H1 (cell line): ENCODE results near the gene TARBP2. TPM values are rescaled to one million over a fixed set of nuclear protein-coding genes. Genes with fewer than 3 reads are reported as not detected.
A peak's percentile ranks its signal among the peaks of the same experiment; 100 is the strongest.

Experiments
- CTCF ChIA-PET: fragments of 300-600 bp; sonication (Branson Sonifier 250); formaldehyde crosslinking; loops from one replicate; lab custom pipeline; 2021; ENCODE audit not compliant: partially characterized antibody; lab: Charles Lee
- POLR2A ChIA-PET: fragments of 300-600 bp; sonication (Branson Sonifier 250); formaldehyde crosslinking; loops from one replicate; lab custom pipeline; 2021; ENCODE audit warnings: inconsistent platforms; ENCODE audit not compliant: partially characterized antibody; lab: Charles Lee
- DNase-seq, 2 experiments: peaks; one replicate each; pipeline versions ENCODE4 v3.0.0 to v3.0.0-alpha.2; 2010 to 2022; ENCODE audit warnings: low spot score in 2 of 2, low read depth in 1 of 2, mixed read lengths in 1 of 2
- FAIRE-seq: peaks from 2 replicates; lab custom pipeline; 2011; peaks lifted over from hg19 to GRCh38; lab: Jason Lieb, UNC
- H2AFZ ChIP-seq: 2 replicates; pipeline ENCODE4 v1.8.1; 2012; ENCODE audit warnings: low read length, inconsistent platforms
- H2AK5ac ChIP-seq: 2 replicates; pipeline ENCODE4 v1.6.1; 2013; ENCODE audit warnings: low read depth, low read length
- H2BK120ac ChIP-seq: replicated peaks from 2 replicates; pipeline ENCODE3; 2013; ENCODE audit warnings: low read depth, low read length, inconsistent platforms
- H2BK12ac ChIP-seq: 2 replicates; pipeline ENCODE4 v1.6.1; 2013; ENCODE audit warnings: low read depth, low read length
- H2BK15ac ChIP-seq: 2 replicates; pipeline ENCODE4 v1.6.1; 2013; ENCODE audit warnings: low read length
- H2BK20ac ChIP-seq: 2 replicates; pipeline ENCODE4 v1.6.1; 2013; ENCODE audit warnings: low read length
- H2BK5ac ChIP-seq: 2 replicates; pipeline ENCODE4 v1.6.1; 2013; ENCODE audit warnings: low read depth, low read length
- H3K14ac ChIP-seq: 2 replicates; pipeline ENCODE4 v1.6.1; 2013; ENCODE audit warnings: inconsistent platforms; ENCODE audit not compliant: insufficient read length
- H3K18ac ChIP-seq: 2 replicates; pipeline ENCODE4 v1.6.1; 2013; ENCODE audit warnings: low read length; ENCODE audit errors: extremely low read depth
- H3K23ac ChIP-seq: 2 replicates; pipeline ENCODE4 v1.6.1; 2013; ENCODE audit warnings: inconsistent platforms; ENCODE audit not compliant: insufficient read length
- H3K23me2 ChIP-seq: 2 replicates; pipeline ENCODE4 v1.6.1; 2013; ENCODE audit warnings: low read depth, low read length
- H3K27ac ChIP-seq: 2 replicates; pipeline ENCODE4 v1.6.1; 2011; ENCODE audit warnings: low read depth, low read length, inconsistent platforms
- H3K27me3 ChIP-seq, 4 experiments: replicated peaks in 1 of 4; 1 replicate in 1 of 4; 2 replicates in 3 of 4; pipeline versions ENCODE4 v1.6.1 to v1.8.1; 2011 to 2013; ENCODE audit warnings: low read length in 3 of 4, mild to moderate bottlenecking in 3 of 4, inconsistent platforms in 2 of 4, mixed read lengths in 2 of 4, moderate library complexity in 1 of 4; ENCODE audit not compliant: control insufficient read depth in 3 of 4, insufficient read depth in 3 of 4; ENCODE audit errors: extremely low read depth in 1 of 4
- H3K36me3 ChIP-seq, 4 experiments: 2 replicates each; pipeline versions ENCODE4 v1.6.1 to v1.8.1; 2011 to 2013; ENCODE audit warnings: mild to moderate bottlenecking in 4 of 4, low read length in 3 of 4, moderate library complexity in 2 of 4, control low read depth in 1 of 4, inconsistent platforms in 1 of 4; ENCODE audit not compliant: insufficient read depth in 4 of 4, control insufficient read depth in 2 of 4
- H3K4ac ChIP-seq: replicated peaks from 2 replicates; pipeline ENCODE3; 2013; ENCODE audit warnings: low read length, low read depth, mixed read lengths, inconsistent platforms; ENCODE audit not compliant: insufficient read length
- H3K4me1 ChIP-seq, 4 experiments: replicated peaks in 1 of 4; 1 replicate in 1 of 4; 2 replicates in 3 of 4; pipeline versions ENCODE4 v1.6.1 to v1.8.1; 2011 to 2013; ENCODE audit warnings: low read length in 3 of 4, inconsistent platforms in 2 of 4, mixed read lengths in 1 of 4; ENCODE audit not compliant: insufficient read depth in 4 of 4, control insufficient read depth in 3 of 4
- H3K4me2 ChIP-seq, 2 experiments: 2 replicates each; pipeline versions ENCODE4 v1.6.1 to v1.8.1; 2011 to 2013; ENCODE audit warnings: low read depth in 2 of 2, low read length in 2 of 2, control low read depth in 1 of 2, inconsistent platforms in 1 of 2, mild to moderate bottlenecking in 1 of 2; ENCODE audit not compliant: insufficient read depth in 1 of 2
- H3K4me3 ChIP-seq, 4 experiments: fragments of 200-600, 300-600 bp in 1 of 4; sonication (generic), shearing (Covaris generic), sonication (Bioruptor Twin) in 1 of 4; 2 replicates each; pipeline versions ENCODE4 v1.5.1 to v1.8.1; 2011 to 2016; ENCODE audit warnings: low read length in 4 of 4, low read depth in 3 of 4, control low read depth in 2 of 4, inconsistent platforms in 2 of 4, mild to moderate bottlenecking in 2 of 4, mixed read lengths in 1 of 4, moderate library complexity in 1 of 4; ENCODE audit not compliant: insufficient read depth in 2 of 4; ENCODE audit errors: extremely low read depth in 1 of 4
- H3K56ac ChIP-seq: replicated peaks from 2 replicates; pipeline ENCODE3; 2013; ENCODE audit warnings: low read depth, mild to moderate bottlenecking, mixed read lengths, low read length, inconsistent platforms; ENCODE audit not compliant: insufficient read length
- H3K79me1 ChIP-seq: 2 replicates; pipeline ENCODE4 v1.6.1; 2013; ENCODE audit warnings: low read depth, low read length, control low read depth
- H3K79me2 ChIP-seq, 2 experiments: 2 replicates each; pipeline versions ENCODE4 v1.6.1 to v1.8.1; 2012 to 2013; ENCODE audit warnings: low read length in 2 of 2, mild to moderate bottlenecking in 2 of 2, inconsistent platforms in 1 of 2; ENCODE audit not compliant: insufficient read depth in 2 of 2, control insufficient read depth in 1 of 2
- H3K9ac ChIP-seq, 4 experiments: replicated peaks in 1 of 4; 1 replicate in 1 of 4; 2 replicates in 3 of 4; pipeline versions ENCODE4 v1.6.1 to v1.8.1; 2011 to 2013; ENCODE audit warnings: low read depth in 3 of 4, low read length in 3 of 4, control low read depth in 2 of 4, mild to moderate bottlenecking in 2 of 4, moderate library complexity in 2 of 4, inconsistent platforms in 1 of 4; ENCODE audit errors: extremely low read depth in 1 of 4
- H3K9me3 ChIP-seq, 2 experiments: 2 replicates each; pipeline versions ENCODE4 v1.6.1 to v1.8.1; 2012 to 2013; ENCODE audit warnings: mild to moderate bottlenecking in 2 of 2, moderate library complexity in 2 of 2, control low read depth in 1 of 2, inconsistent platforms in 1 of 2, low read depth in 1 of 2, low read length in 1 of 2, mixed read lengths in 1 of 2; ENCODE audit not compliant: insufficient read depth in 2 of 2
- H4K20me1 ChIP-seq, 2 experiments: replicated peaks in 1 of 2; 2 replicates each; pipeline versions ENCODE3 to v1.8.1; 2011 to 2013; ENCODE audit warnings: inconsistent platforms in 2 of 2, low read length in 2 of 2, mild to moderate bottlenecking in 1 of 2; ENCODE audit not compliant: insufficient read depth in 2 of 2, control insufficient read depth in 1 of 2
- H4K5ac ChIP-seq: 2 replicates; pipeline ENCODE4 v1.6.1; 2013; ENCODE audit warnings: low read length, low read depth, mixed read lengths, inconsistent platforms; ENCODE audit not compliant: insufficient read length
- H4K8ac ChIP-seq: 2 replicates; pipeline ENCODE4 v1.8.0; 2013; ENCODE audit warnings: mild to moderate bottlenecking, moderate library complexity, low read length, inconsistent platforms; ENCODE audit not compliant: insufficient read depth; ENCODE audit errors: extremely low read depth
- H4K91ac ChIP-seq: replicated peaks from 2 replicates; pipeline ENCODE3; 2013; ENCODE audit warnings: low read length, mixed read lengths, inconsistent platforms; ENCODE audit not compliant: insufficient read length
- CEBPB ChIP-seq: IDR thresholded peaks from 2 replicates; pipeline ENCODE4 v1.6.1; 2012; ENCODE audit warnings: low read depth, low read length
- POLR2A ChIP-seq, 2 experiments: IDR thresholded peaks; 1 replicate in 1 of 2; 2 replicates in 1 of 2; pipeline ENCODE4 v1.6.1; 2011; ENCODE audit warnings: low read depth in 2 of 2, low read length in 2 of 2, mild to moderate bottlenecking in 2 of 2; ENCODE audit errors: control extremely low read depth in 1 of 2
- WGBS, 2 experiments: shearing (Covaris generic) in 1 of 2; methylation state at CpG; one replicate each; pipeline versions ENCODE4 v1.1.6 to v1.1.7; 2013 to 2015; ENCODE audit warnings: low lambda C conversion rate in 2 of 2, mixed read lengths in 2 of 2, inconsistent platforms in 1 of 2, low coverage in 1 of 2, missing lambda C conversion rate in 1 of 2; ENCODE audit not compliant: insufficient replicate concordance in 2 of 2, insufficient coverage in 1 of 2, insufficient read length in 1 of 2; ENCODE audit errors: extremely low coverage in 1 of 2, missing lambda C conversion rate in 1 of 2; 5-methylcytosine and 5-hydroxymethylcytosine counted together
- polyA plus RNA-seq, 7 experiments: library from polyadenylated mRNA; depleted of rRNA in 3 of 7; stranded (reverse) in 5 of 7; unstranded in 2 of 7; fragments of >200 nt in 5 of 7; fragments of 200-250 nt in 2 of 7; gene quantifications; 1 replicate in 5 of 7; 2 replicates in 1 of 7; 4 replicates in 1 of 7; pipeline versions ENCODE4 v1.2.1 to v1.2.3, GENCODE V29; 2011 to 2013; ENCODE audit warnings: missing spikeins in 2 of 7, mixed read lengths in 2 of 7
- total RNA-seq: library from RNA; stranded (reverse); fragmentation: NEBNext Ultra II Directional; extraction: Animal tissue kit (Norgen Biotek cat#: 25700); gene quantifications from 2 replicates; pipeline ENCODE4 v1.2.1, GENCODE V29; 2021

Gene TARBP2
- total and polyA plus RNA-seq, 2 of the 8 experiments (the other 6 are each of a cell fraction or from before 2014, with no cell fraction given) = 69.9 to 122 TPM

- Histone ChIP-seq H2AFZ (no peak overlapping the region), H4K8ac (no peak overlapping the region), H3K23me2 (no peaks in the 10 kb centered on the region; the same call in 1 of the 2 replicates), H3K9ac (no peak overlapping the region), H3K4ac (no peak overlapping the region), H3K27ac (no peak overlapping the region), H2BK120ac (no peak overlapping the region), H2AK5ac (no peak overlapping the region), H3K4me3 (no peak overlapping the region), H4K91ac (no peak overlapping the region), H2BK15ac (no peak overlapping the region), H2BK5ac (no peak overlapping the region), H3K18ac (no peak overlapping the region), H3K4me2 (no peak overlapping the region), H3K14ac (no peak overlapping the region), H3K4me1 (peaks cover 0 to 3% (median 0%) of the 10 kb centered on the region in 4 experiments; a peak in 2 of 7 replicates), H3K23ac (no peak overlapping the region), H3K36me3 (peaks cover 84 to 100% (median 93%) of the 10 kb centered on the region in 4 experiments), H2BK20ac (no peak overlapping the region), H3K56ac (no peak overlapping the region), H4K20me1 (peaks cover 36 to 40% of the 10 kb centered on the region in 2 experiments), H3K27me3 (no peaks in the 10 kb centered on the region), H2BK12ac (no peak overlapping the region), H4K5ac (no peak overlapping the region), H3K79me2 (peaks cover 0 to 63% of the 10 kb centered on the region in 2 experiments; a peak in 2 of 4 replicates), H3K9me3 (no peaks in the 10 kb centered on the region), H3K79me1 (peaks cover 7% of the 10 kb centered on the region)
- FAIRE-seq (no peak), DNase-seq (no peak)
- CTCF ChIA-PET = interaction anchor here (0.6 to 2.0 kb wide), 5 partner anchors 8 to 15 kb away, joined by 3 to 6 read pairs (median 3); no protein-coding TSS in a partner anchor
- POLR2A ChIA-PET = interaction anchor here (0.6 to 67.0 kb wide), 7 partner anchors 0 to 259 kb away, joined by 3 to 3397 read pairs (median 4); partner anchors contain the start of genes MAP3K12, NPFF, PCBP2 and PRR13
- 100% methylated on average over 2 of the region's 2 CpGs; no CpG with 5 or more reads in 1 of the 2 experiments for WGBS, 2 experiments
- TF ChIP-seq CEBPB (no peak), POLR2A (IDR thresholded peaks at IDR 0.05; ENCODE audit: control extremely low read depth in 1 of 2, low read depth in 2 of 2, low read length in 2 of 2) (peak in 1 of 2 experiments; percentile 57; a peak in 1 of 3 replicates)
These were observed 33.2 kb upstream of the TARBP2 start for GRCh38 chr12:53467880-53468279.
